ENCODE results near the gene TOP3B.
"Not testable (repeated sequence)": the region's sequence is repeated elsewhere in the genome, so short reads cannot be mapped to it uniquely, and the experiment has no call there.

Gene TOP3B

GRCh38 chr22:21915624-21916308 lies 66.8 kb downstream of the TOP3B start:
- ATAC-seq (no peak), DNase-seq (no peak)
- H3K4me3 Mint-ChIP-seq, result no peak overlapping the region
- no peaks in the 10 kb centered on the region for H3K27me3 Mint-ChIP-seq
- no peaks in the 10 kb centered on the region for H3K9me3 Mint-ChIP-seq
- no peaks in the 10 kb centered on the region for H3K36me3 Mint-ChIP-seq (ENCODE audit: low read depth)
- H3K4me1 Mint-ChIP-seq, result no peaks in the 10 kb centered on the region
- no peak overlapping the region for H3K27ac Mint-ChIP-seq

- not testable (repeated sequence) for H3K4me3 Mint-ChIP-seq; H3K27me3 Mint-ChIP-seq; H3K36me3 Mint-ChIP-seq (ENCODE audit: low read depth); ATAC-seq; H3K9me3 Mint-ChIP-seq; DNase-seq; H3K27ac Mint-ChIP-seq; H3K4me1 Mint-ChIP-seq
Observed at GRCh38 chr22:21914033-21914642, 68.4 kb downstream of the TOP3B start.

GRCh38 chr22:21910367-21910766 lies 72.2 kb downstream of the TOP3B start:
- not testable (repeated sequence) for DNase-seq; ATAC-seq; H3K9me3 Mint-ChIP-seq; H3K27me3 Mint-ChIP-seq; H3K36me3 Mint-ChIP-seq (ENCODE audit: low read depth); H3K4me3 Mint-ChIP-seq; H3K4me1 Mint-ChIP-seq; H3K27ac Mint-ChIP-seq

- Mint-ChIP-seq H3K4me3 (no peak overlapping the region), H3K27ac (no peak overlapping the region), H3K4me1 (no peaks in the 10 kb centered on the region), H3K27me3 (no peaks in the 10 kb centered on the region), H3K36me3 (ENCODE audit: low read depth) (no peaks in the 10 kb centered on the region), H3K9me3 (no peaks in the 10 kb centered on the region)
- no peak for ATAC-seq
- DNase-seq, result no peak
Observed at GRCh38 chr22:21909871-21910270, 72.7 kb downstream of the TOP3B start.

- DNase-seq (no peak), ATAC-seq (no peak)
- Mint-ChIP-seq H3K27me3 (no peaks in the 10 kb centered on the region), H3K36me3 (ENCODE audit: low read depth) (no peaks in the 10 kb centered on the region), H3K4me3 (no peak overlapping the region), H3K9me3 (no peaks in the 10 kb centered on the region), H3K27ac (no peak overlapping the region), H3K4me1 (no peaks in the 10 kb centered on the region)
Observed at GRCh38 chr22:21907638-21908522, 74.7 kb downstream of the TOP3B start.

All from activated naive CD8-positive, alpha-beta T cell treated with anti-CD3 and anti-CD28 coated beads, Interleukin-2, amount 50 U/mL, for 24 hours (primary cell).